Measurements from ENCODE around the gene JADE3.

JADE3 gene

DNA sequence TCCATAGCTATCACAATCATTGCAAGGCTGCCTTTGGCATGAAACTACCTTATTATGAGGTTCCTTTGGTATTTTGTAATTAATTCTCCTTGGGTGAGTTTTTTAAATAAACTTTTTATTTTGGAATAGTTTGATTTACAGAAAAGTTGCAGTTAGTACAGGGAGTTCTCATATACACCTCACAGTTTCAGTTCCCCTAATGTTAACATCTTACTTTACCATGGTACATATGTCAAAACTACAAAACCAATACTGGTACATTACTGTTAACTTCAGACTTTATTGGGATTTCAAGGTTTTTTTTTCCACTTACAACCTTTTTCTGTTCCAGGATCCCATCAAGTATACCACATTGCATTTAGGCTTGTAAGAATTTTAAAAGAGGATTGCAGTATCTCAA lies 114.0 kb downstream of the JADE3 start:
- no peaks in the 10 kb centered on the region for H3K36me3 Mint-ChIP-seq (ENCODE audit: low read depth)
- H3K9me3 Mint-ChIP-seq: no peaks in the 10 kb centered on the region
- H3K27me3 Mint-ChIP-seq (ENCODE audit: low read depth): no peaks in the 10 kb centered on the region
- H3K4me3 Mint-ChIP-seq: no peak overlapping the region
- no peak overlapping the region for H3K27ac Mint-ChIP-seq
- no peaks in the 10 kb centered on the region for H3K4me1 Mint-ChIP-seq (ENCODE audit: low read depth)

DNA sequence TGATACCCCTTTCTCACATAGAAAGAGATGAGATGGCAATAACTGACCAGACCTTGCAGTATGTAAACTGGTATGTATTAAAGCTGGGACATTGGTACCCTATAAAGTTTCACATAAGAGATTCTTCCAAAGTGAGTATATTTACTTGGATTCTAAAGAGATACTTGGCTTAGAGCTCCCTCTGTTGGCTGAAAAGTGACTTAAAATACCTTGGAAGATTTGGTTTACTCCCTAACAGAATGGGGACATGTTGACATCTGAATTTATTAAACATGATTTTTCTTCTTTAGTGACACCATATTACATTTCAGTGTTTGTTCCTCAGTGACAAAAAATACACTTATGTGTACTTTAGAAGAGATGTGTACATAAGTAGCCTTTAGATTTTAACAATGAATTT lies 118.1 kb downstream of the JADE3 start:
- Mint-ChIP-seq H3K36me3 (ENCODE audit: low read depth) (no peaks in the 10 kb centered on the region), H3K4me1 (ENCODE audit: low read depth) (no peaks in the 10 kb centered on the region), H3K27ac (no peak overlapping the region), H3K27me3 (ENCODE audit: low read depth) (no peaks in the 10 kb centered on the region), H3K9me3 (no peaks in the 10 kb centered on the region), H3K4me3 (no peak overlapping the region)

DNA sequence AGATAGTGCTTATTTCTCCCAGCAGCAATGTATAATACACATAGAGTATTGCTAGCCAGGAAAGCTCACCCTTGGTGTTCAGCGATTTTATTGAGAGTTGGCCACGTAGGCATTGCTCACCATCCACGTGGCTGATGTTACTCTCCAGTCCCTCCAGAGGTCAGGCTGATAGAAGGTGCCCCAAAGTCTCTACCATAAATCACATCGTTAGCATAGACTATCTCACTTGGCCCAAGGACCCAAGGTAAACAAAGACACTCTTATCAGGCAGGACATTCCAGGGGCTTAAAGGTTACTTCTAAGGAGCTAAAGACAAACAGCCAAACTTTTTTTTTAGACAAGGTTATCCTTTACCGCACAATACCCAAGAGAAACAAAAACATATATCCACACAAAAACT lies 135.8 kb downstream of the JADE3 start:
- Mint-ChIP-seq H3K4me3 (no peak overlapping the region), H3K4me1 (ENCODE audit: low read depth) (no peaks in the 10 kb centered on the region), H3K36me3 (ENCODE audit: low read depth) (no peaks in the 10 kb centered on the region), H3K27me3 (ENCODE audit: low read depth) (no peaks in the 10 kb centered on the region), H3K27ac (no peak overlapping the region), H3K9me3 (no peaks in the 10 kb centered on the region)

DNA sequence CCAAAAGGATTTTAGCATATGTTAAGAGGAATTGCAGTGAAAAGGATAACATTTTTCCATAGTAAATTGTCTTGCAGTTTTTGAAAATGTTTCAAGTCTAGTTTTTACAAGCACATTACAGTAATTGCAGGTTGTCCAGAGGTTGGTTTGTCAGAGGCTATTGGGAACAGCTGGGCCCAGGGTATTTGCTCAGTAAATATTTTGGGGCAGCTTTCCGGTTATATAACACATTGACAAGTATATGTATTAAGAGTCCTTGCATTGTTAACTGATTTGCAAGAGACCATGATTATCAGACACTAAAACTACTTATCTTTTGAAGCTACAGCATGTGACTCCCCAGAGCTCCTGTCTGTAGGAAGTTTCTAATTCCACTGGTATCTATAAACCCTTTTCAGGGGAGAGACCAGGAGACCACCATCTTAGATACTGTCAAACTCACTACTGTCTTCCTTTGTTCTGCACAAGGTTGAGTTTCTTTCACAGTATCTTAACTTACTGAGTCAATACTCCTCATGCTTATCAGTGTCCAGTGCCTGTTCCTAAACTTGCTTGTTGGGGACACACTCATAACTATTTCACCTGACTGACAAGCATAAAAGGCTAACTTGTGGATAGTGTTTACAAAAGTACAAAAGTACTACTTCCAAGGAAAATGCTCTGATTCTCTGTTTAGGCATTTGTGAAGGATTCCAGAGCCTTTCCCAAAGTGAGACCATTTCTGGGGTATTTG lies 147.1 kb downstream of the JADE3 start:
- peaks cover 4% of the 10 kb centered on the region for H3K27me3 Mint-ChIP-seq (ENCODE audit: low read depth)
- no peaks in the 10 kb centered on the region for H3K9me3 Mint-ChIP-seq
- H3K27ac Mint-ChIP-seq: no peak overlapping the region
- no peak overlapping the region for H3K4me3 Mint-ChIP-seq
- H3K4me1 Mint-ChIP-seq (ENCODE audit: low read depth): no peaks in the 10 kb centered on the region
- H3K36me3 Mint-ChIP-seq (ENCODE audit: low read depth): no peaks in the 10 kb centered on the region

GRCh38 chrX:47060708-47061107 lies 148.5 kb downstream of the JADE3 start:
- Mint-ChIP-seq H3K27me3 (ENCODE audit: low read depth) (peaks cover 4% of the 10 kb centered on the region), H3K4me1 (ENCODE audit: low read depth) (no peaks in the 10 kb centered on the region), H3K27ac (no peak overlapping the region), H3K4me3 (no peak overlapping the region), H3K9me3 (no peaks in the 10 kb centered on the region), H3K36me3 (ENCODE audit: low read depth) (no peaks in the 10 kb centered on the region)

DNA sequence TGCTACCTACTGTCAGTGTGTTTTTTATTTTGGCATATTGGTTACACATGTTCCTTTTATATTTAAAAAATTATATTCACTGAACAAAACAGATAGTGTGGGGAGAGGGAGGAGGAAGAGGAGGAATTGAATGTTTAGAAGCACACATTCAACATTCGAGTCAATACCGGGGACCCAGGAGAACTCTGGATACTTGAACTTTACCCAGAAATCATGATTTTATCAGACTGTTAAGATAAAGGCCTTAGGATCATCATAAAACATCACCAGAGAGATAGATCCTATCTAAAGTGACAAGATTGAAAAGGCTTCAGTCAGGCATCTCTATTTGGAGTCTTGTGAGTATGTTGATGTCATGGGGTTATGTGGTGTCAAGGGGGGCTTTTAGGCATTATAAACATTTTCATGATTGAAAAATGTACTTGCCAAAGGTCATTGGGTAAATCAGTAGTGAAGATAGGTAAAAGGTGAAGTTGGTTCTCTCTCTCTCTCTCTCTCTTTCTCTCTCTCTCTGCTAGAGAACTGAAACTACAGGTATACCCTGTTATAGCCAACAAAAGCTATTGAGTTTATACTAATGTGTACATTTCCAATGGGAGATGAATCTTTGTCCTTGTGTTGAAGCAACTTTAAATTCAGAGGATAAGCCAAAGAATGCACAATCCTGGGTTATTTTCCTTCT lies 149.2 kb downstream of the JADE3 start:
- no peaks in the 10 kb centered on the region for H3K36me3 Mint-ChIP-seq (ENCODE audit: low read depth)
- H3K27me3 Mint-ChIP-seq (ENCODE audit: low read depth): peaks cover 4% of the 10 kb centered on the region
- no peak overlapping the region for H3K4me3 Mint-ChIP-seq
- no peaks in the 10 kb centered on the region for H3K4me1 Mint-ChIP-seq (ENCODE audit: low read depth)
- H3K9me3 Mint-ChIP-seq: no peaks in the 10 kb centered on the region
- H3K27ac Mint-ChIP-seq: no peak overlapping the region

DNA sequence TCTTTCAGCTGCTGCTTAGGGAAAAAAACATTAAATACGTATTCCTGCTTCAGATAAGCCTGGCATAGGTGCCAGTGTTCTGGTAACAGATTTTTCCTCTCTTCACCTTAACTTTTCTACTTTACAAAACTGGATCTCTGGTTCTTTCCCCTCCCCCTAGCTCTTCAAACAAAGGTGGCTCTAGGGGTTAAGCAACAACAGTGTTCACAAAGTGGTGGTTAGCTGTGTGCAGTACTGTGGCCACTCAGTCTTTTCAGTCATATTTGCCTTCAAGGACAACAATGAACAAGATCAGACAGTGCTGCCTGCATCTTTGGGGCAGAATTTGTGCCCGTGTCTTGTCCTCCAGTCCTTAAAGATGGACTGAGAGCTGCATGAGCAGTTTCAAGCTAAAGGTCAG lies 151.0 kb downstream of the JADE3 start:
- Mint-ChIP-seq H3K4me3 (no peak overlapping the region), H3K4me1 (ENCODE audit: low read depth) (no peaks in the 10 kb centered on the region), H3K27ac (no peak overlapping the region), H3K9me3 (no peaks in the 10 kb centered on the region), H3K27me3 (ENCODE audit: low read depth) (peaks cover 4% of the 10 kb centered on the region), H3K36me3 (ENCODE audit: low read depth) (no peaks in the 10 kb centered on the region)

DNA sequence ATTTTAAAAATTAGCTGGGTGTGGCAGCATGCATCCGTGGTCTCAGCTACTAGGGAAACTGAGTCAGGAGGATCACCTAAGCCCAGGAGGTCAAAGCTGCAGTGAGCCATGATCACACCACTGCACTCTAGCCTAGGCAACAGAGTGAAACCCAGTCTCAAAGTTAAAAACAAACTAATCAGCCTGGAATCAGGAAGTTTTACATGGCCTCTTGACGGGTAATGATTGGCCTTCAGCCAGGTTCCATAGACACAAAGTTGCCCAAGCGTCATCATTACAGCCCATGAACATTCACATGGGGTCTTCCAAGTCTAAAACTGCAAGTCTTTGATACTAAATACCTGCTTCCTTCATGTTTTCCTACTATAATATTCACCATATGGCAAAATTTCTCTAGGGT lies 156.0 kb downstream of the JADE3 start:
- Mint-ChIP-seq H3K27ac (no peak overlapping the region), H3K4me1 (ENCODE audit: low read depth) (no peaks in the 10 kb centered on the region), H3K4me3 (no peak overlapping the region), H3K27me3 (ENCODE audit: low read depth) (no peaks in the 10 kb centered on the region), H3K36me3 (ENCODE audit: low read depth) (no peaks in the 10 kb centered on the region), H3K9me3 (no peaks in the 10 kb centered on the region)

DNA sequence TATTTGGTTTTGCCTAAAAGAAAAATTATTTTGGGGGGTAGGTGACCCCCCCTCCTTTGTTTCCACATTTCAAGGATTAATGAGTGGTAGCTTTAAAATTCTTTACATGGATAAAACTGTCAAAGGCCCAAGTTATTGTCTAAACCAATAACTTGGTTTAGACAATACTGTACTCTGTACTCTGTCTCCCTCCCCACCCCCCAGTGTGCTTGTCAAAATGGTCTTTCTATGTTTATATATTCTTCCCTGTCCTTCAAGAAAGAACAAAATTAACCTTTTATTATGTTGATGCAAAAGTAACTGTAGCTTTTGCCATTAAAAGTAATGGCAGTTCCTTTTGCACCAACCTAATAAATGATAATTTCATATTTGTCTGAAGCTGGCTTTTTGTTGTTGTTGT lies 156.5 kb downstream of the JADE3 start:
- Mint-ChIP-seq H3K4me1 (ENCODE audit: low read depth) (no peaks in the 10 kb centered on the region), H3K4me3 (no peak overlapping the region)

DNA sequence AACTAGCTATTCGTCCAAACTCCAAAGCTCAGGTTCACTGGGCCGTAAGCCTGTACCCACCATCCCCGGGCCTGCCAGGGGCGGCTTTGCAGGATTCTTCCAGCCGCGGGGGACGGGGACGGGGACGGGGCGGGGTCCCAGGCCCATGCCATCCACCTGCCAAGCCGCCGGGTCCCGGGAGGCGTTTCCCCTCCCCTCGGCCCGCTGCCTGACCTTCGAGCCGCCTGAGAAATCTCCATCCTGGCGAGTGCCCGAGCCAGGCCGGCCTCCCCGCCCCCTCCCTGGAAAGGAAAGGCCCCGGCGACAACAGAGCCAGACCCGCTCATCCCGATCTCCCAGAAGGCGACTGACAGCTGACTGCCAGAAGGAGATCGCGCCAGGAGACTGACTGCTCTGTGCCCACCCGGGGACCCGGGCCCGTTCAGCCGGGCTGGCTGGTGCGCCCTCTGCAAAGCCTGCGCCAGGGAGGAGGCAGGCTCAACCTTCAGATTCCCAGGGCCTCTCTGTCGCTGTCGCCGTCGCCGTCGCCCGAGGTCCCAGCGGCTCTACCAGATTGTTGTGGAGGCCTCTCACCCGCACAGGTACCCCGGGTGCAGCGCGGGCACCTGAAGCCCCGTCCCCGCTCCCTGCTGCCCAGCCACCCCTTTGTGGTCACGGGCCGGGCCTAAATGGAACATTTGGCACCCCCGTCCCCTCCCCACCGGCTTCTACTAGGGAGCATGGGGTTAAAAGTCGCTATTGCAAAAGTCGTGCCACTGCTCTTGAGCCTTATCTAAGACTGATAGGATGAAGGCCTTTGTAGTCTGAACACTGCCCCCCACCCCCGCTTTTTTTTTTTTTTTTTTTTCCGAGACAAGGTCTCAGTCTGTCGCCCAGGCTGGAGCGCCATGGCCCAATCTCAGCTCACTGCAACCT lies 166.2 kb downstream of the JADE3 start, which contains the start of gene RGN:
Gene RGN, plus strand, starts transcription at position 315 of the 915 bp plus-strand sequence. CDS start 2,702 bp downstream, outside the sequence.
- H3K4me1 Mint-ChIP-seq (ENCODE audit: low read depth): no peaks in the 10 kb centered on the region
- H3K27me3 Mint-ChIP-seq (ENCODE audit: low read depth): no peaks in the 10 kb centered on the region
- H3K36me3 Mint-ChIP-seq (ENCODE audit: low read depth): no peaks in the 10 kb centered on the region
- H3K4me3 Mint-ChIP-seq: no peak within 1 kb of the TSS
- no peaks in the 10 kb centered on the region for H3K9me3 Mint-ChIP-seq
- no peak within 1 kb of the TSS for H3K27ac Mint-ChIP-seq

More for the DNA sequence above, 156.5 kb downstream of the JADE3 start:
- H3K27ac Mint-ChIP-seq: no peak overlapping the region
- H3K36me3 Mint-ChIP-seq (ENCODE audit: low read depth): no peaks in the 10 kb centered on the region
- no peaks in the 10 kb centered on the region for H3K27me3 Mint-ChIP-seq (ENCODE audit: low read depth)
- H3K9me3 Mint-ChIP-seq: no peaks in the 10 kb centered on the region

- H3K27ac Mint-ChIP-seq: no peak overlapping the region
- H3K36me3 Mint-ChIP-seq (ENCODE audit: low read depth): no peaks in the 10 kb centered on the region
- no peaks in the 10 kb centered on the region for H3K4me1 Mint-ChIP-seq (ENCODE audit: low read depth)
- no peaks in the 10 kb centered on the region for H3K27me3 Mint-ChIP-seq (ENCODE audit: low read depth)
- no peaks in the 10 kb centered on the region for H3K9me3 Mint-ChIP-seq
- H3K4me3 Mint-ChIP-seq: no peak overlapping the region
Observed at GRCh38 chrX:47080215-47080914, 168.1 kb downstream of the JADE3 start.

DNA sequence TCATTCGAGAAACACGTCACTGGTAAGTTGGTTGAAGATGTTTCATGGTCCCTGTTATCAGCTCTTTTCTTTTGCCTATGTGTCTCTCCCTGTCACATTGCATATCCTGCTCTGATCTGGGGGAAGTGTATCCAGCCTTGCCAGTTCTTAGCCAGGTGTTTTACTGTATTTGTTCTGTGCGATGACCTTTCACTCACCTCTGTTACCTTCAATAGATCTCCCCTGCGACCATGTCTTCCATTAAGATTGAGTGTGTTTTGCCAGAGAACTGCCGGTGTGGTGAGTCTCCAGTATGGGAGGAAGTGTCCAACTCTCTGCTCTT lies 168.7 kb downstream of the JADE3 start:
- Mint-ChIP-seq H3K27ac (no peak overlapping the region), H3K27me3 (ENCODE audit: low read depth) (no peaks in the 10 kb centered on the region), H3K36me3 (ENCODE audit: low read depth) (no peaks in the 10 kb centered on the region), H3K9me3 (no peaks in the 10 kb centered on the region), H3K4me3 (no peak overlapping the region), H3K4me1 (ENCODE audit: low read depth) (no peaks in the 10 kb centered on the region)

GRCh38 chrX:47091149-47091775 lies 179.0 kb downstream of the JADE3 start:
- H3K4me3 Mint-ChIP-seq: no peak overlapping the region
- H3K27ac Mint-ChIP-seq: no peak overlapping the region
- H3K9me3 Mint-ChIP-seq: no peaks in the 10 kb centered on the region
- no peaks in the 10 kb centered on the region for H3K36me3 Mint-ChIP-seq (ENCODE audit: low read depth)
- H3K27me3 Mint-ChIP-seq (ENCODE audit: low read depth): no peaks in the 10 kb centered on the region
- H3K4me1 Mint-ChIP-seq (ENCODE audit: low read depth): peaks cover 7% of the 10 kb centered on the region

DNA sequence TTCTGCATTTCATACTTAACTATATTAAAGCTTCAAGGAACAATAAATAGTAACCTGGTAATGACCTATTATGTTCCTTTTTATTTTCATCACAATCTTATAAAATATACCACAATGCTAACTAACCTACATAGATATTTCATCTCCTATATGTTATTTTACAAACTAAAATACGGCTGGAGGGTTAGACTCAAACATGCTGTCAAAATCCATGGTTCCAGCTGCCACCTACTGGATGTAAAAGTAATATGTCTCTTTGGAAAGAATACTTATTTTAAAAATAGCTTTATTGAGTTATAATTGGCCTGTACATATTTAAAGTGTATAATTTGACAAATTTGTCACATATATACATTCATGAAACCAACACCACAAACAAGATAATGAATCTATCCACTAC lies 181.0 kb downstream of the JADE3 start:
- H3K27ac Mint-ChIP-seq: no peak overlapping the region
- H3K4me3 Mint-ChIP-seq: no peak overlapping the region
- no peaks in the 10 kb centered on the region for H3K9me3 Mint-ChIP-seq
- no peaks in the 10 kb centered on the region for H3K36me3 Mint-ChIP-seq (ENCODE audit: low read depth)
- H3K27me3 Mint-ChIP-seq (ENCODE audit: low read depth): no peaks in the 10 kb centered on the region
- peaks cover 7% of the 10 kb centered on the region for H3K4me1 Mint-ChIP-seq (ENCODE audit: low read depth)

Data from T-helper 1 cell treated with Interleukin-12 subunit alpha and Interleukin-12 subunit beta and Interleukin-4 antibody, amounts not matched to agents 30 μg/mL and 1 μg/mL, for 36 hours (primary cell).